Measurements from ENCODE around the gene BIN2.

Gene BIN2

GRCh38 chr12:51330186-51330585 lies 6.2 kb upstream of the BIN2 start:
- H3K4me3 ChIP-seq (ENCODE audit: low read depth in 1 of 2, low read length in 2 of 2): no peak overlapping the region
- H3K36me3 ChIP-seq (ENCODE audit: control insufficient read depth in 1 of 2, insufficient read depth in 2 of 2, low read length in 2 of 2): no peaks in the 10 kb centered on the region
- no peak overlapping the region for H3K27ac ChIP-seq (ENCODE audit: low read depth, low read length)
- H3K9me3 ChIP-seq (ENCODE audit: control insufficient read depth in 1 of 2, low read length in 2 of 2): no peaks in the 10 kb centered on the region
- H3K9ac ChIP-seq (ENCODE audit: low read depth in 1 of 2, low read length in 2 of 2): no peak overlapping the region
- H3K4me1 ChIP-seq (ENCODE audit: control insufficient read depth in 1 of 2, insufficient read depth in 2 of 2, low read length in 2 of 2): peaks cover 6 to 8% of the 10 kb centered on the region in 2 donors
- H3K27me3 ChIP-seq (ENCODE audit: control insufficient read depth in 1 of 2, insufficient read depth in 2 of 2, low read length in 2 of 2): no peaks in the 10 kb centered on the region

- H3K36me3 ChIP-seq (ENCODE audit: control insufficient read depth in 1 of 2, insufficient read depth in 2 of 2, low read length in 2 of 2): no peaks in the 10 kb centered on the region
- H3K9me3 ChIP-seq (ENCODE audit: control insufficient read depth in 1 of 2, low read length in 2 of 2): no peaks in the 10 kb centered on the region
- H3K9ac ChIP-seq (ENCODE audit: low read depth in 1 of 2, low read length in 2 of 2): no peak overlapping the region
- peaks cover 6 to 8% of the 10 kb centered on the region in 2 donors for H3K4me1 ChIP-seq (ENCODE audit: control insufficient read depth in 1 of 2, insufficient read depth in 2 of 2, low read length in 2 of 2)
- H3K4me3 ChIP-seq (ENCODE audit: low read depth in 1 of 2, low read length in 2 of 2): no peak overlapping the region
- H3K27ac ChIP-seq (ENCODE audit: low read depth, low read length): no peak overlapping the region
- no peaks in the 10 kb centered on the region for H3K27me3 ChIP-seq (ENCODE audit: control insufficient read depth in 1 of 2, insufficient read depth in 2 of 2, low read length in 2 of 2)
Observed at GRCh38 chr12:51329742-51330141, 5.8 kb upstream of the BIN2 start.

GRCh38 chr12:51328587-51328986 lies 4.6 kb upstream of the BIN2 start:
- H3K4me1 ChIP-seq (ENCODE audit: control insufficient read depth in 1 of 2, insufficient read depth in 2 of 2, low read length in 2 of 2): peaks cover 8 to 10% of the 10 kb centered on the region in 2 donors
- H3K9me3 ChIP-seq (ENCODE audit: control insufficient read depth in 1 of 2, low read length in 2 of 2): no peaks in the 10 kb centered on the region
- H3K27me3 ChIP-seq (ENCODE audit: control insufficient read depth in 1 of 2, insufficient read depth in 2 of 2, low read length in 2 of 2): no peaks in the 10 kb centered on the region
- H3K9ac ChIP-seq (ENCODE audit: low read depth in 1 of 2, low read length in 2 of 2): no peak overlapping the region
- H3K4me3 ChIP-seq (ENCODE audit: low read depth in 1 of 2, low read length in 2 of 2): no peak overlapping the region
- no peak overlapping the region for H3K27ac ChIP-seq (ENCODE audit: low read depth, low read length)
- no peaks in the 10 kb centered on the region for H3K36me3 ChIP-seq (ENCODE audit: control insufficient read depth in 1 of 2, insufficient read depth in 2 of 2, low read length in 2 of 2)

- H3K4me1 ChIP-seq (ENCODE audit: control insufficient read depth in 1 of 2, insufficient read depth in 2 of 2, low read length in 2 of 2): peaks cover 8 to 10% of the 10 kb centered on the region in 2 donors
- H3K9me3 ChIP-seq (ENCODE audit: control insufficient read depth in 1 of 2, low read length in 2 of 2): no peaks in the 10 kb centered on the region
- no peak overlapping the region for H3K4me3 ChIP-seq (ENCODE audit: low read depth in 1 of 2, low read length in 2 of 2)
- H3K27me3 ChIP-seq (ENCODE audit: control insufficient read depth in 1 of 2, insufficient read depth in 2 of 2, low read length in 2 of 2): no peaks in the 10 kb centered on the region
- no peak overlapping the region for H3K27ac ChIP-seq (ENCODE audit: low read depth, low read length)
- peak overlapping the region in 1 of 2 donors; percentile 14 for H3K9ac ChIP-seq (ENCODE audit: low read depth in 1 of 2, low read length in 2 of 2)
- no peaks in the 10 kb centered on the region for H3K36me3 ChIP-seq (ENCODE audit: control insufficient read depth in 1 of 2, insufficient read depth in 2 of 2, low read length in 2 of 2)
Observed at GRCh38 chr12:51326698-51327439, 2.9 kb upstream of the BIN2 start.

GRCh38 chr12:51324953-51325352 lies 979 bp upstream of the BIN2 start:
- H3K4me3 ChIP-seq (ENCODE audit: low read depth in 1 of 2, low read length in 2 of 2): no peak overlapping the region
- no peaks in the 10 kb centered on the region for H3K27me3 ChIP-seq (ENCODE audit: control insufficient read depth in 1 of 2, insufficient read depth in 2 of 2, low read length in 2 of 2)
- peaks cover 8 to 13% of the 10 kb centered on the region in 2 donors for H3K4me1 ChIP-seq (ENCODE audit: control insufficient read depth in 1 of 2, insufficient read depth in 2 of 2, low read length in 2 of 2)
- H3K36me3 ChIP-seq (ENCODE audit: control insufficient read depth in 1 of 2, insufficient read depth in 2 of 2, low read length in 2 of 2): no peaks in the 10 kb centered on the region
- H3K9me3 ChIP-seq (ENCODE audit: control insufficient read depth in 1 of 2, low read length in 2 of 2): no peaks in the 10 kb centered on the region
- H3K9ac ChIP-seq (ENCODE audit: low read depth in 1 of 2, low read length in 2 of 2): no peak overlapping the region
- H3K27ac ChIP-seq (ENCODE audit: low read depth, low read length): no peak overlapping the region

GRCh38 chr12:51323317-51323960 lies 535 bp downstream of the BIN2 start:
- Histone ChIP-seq H3K9ac (ENCODE audit: low read depth in 1 of 2, low read length in 2 of 2) (peak overlapping the region; percentile 31 to 58), H3K27ac (ENCODE audit: low read depth, low read length) (peak overlapping the region; percentile 63), H3K4me3 (ENCODE audit: low read depth in 1 of 2, low read length in 2 of 2) (peak overlapping the region; percentile 60 to 66), H3K27me3 (ENCODE audit: control insufficient read depth in 1 of 2, insufficient read depth in 2 of 2, low read length in 2 of 2) (no peaks in the 10 kb centered on the region), H3K4me1 (ENCODE audit: control insufficient read depth in 1 of 2, insufficient read depth in 2 of 2, low read length in 2 of 2) (peaks cover 14 to 23% of the 10 kb centered on the region in 2 donors), H3K9me3 (ENCODE audit: control insufficient read depth in 1 of 2, low read length in 2 of 2) (no peaks in the 10 kb centered on the region), H3K36me3 (ENCODE audit: control insufficient read depth in 1 of 2, insufficient read depth in 2 of 2, low read length in 2 of 2) (no peaks in the 10 kb centered on the region)

- Histone ChIP-seq H3K9ac (ENCODE audit: low read depth in 1 of 2, low read length in 2 of 2) (peak overlapping the region in 1 of 2 donors; percentile 31), H3K4me3 (ENCODE audit: low read depth in 1 of 2, low read length in 2 of 2) (peak overlapping the region; percentile 60 to 66), H3K27me3 (ENCODE audit: control insufficient read depth in 1 of 2, insufficient read depth in 2 of 2, low read length in 2 of 2) (no peaks in the 10 kb centered on the region), H3K27ac (ENCODE audit: low read depth, low read length) (no peak overlapping the region), H3K9me3 (ENCODE audit: control insufficient read depth in 1 of 2, low read length in 2 of 2) (no peaks in the 10 kb centered on the region), H3K36me3 (ENCODE audit: control insufficient read depth in 1 of 2, insufficient read depth in 2 of 2, low read length in 2 of 2) (no peaks in the 10 kb centered on the region), H3K4me1 (ENCODE audit: control insufficient read depth in 1 of 2, insufficient read depth in 2 of 2, low read length in 2 of 2) (peaks cover 15 to 23% of the 10 kb centered on the region in 2 donors)
Observed at GRCh38 chr12:51322452-51322851, 1.5 kb downstream of the BIN2 start.

GRCh38 chr12:51321882-51322281 lies 2.1 kb downstream of the BIN2 start:
- Histone ChIP-seq H3K27me3 (ENCODE audit: control insufficient read depth in 1 of 2, insufficient read depth in 2 of 2, low read length in 2 of 2) (no peaks in the 10 kb centered on the region), H3K36me3 (ENCODE audit: control insufficient read depth in 1 of 2, insufficient read depth in 2 of 2, low read length in 2 of 2) (no peaks in the 10 kb centered on the region), H3K27ac (ENCODE audit: low read depth, low read length) (no peak overlapping the region), H3K9ac (ENCODE audit: low read depth in 1 of 2, low read length in 2 of 2) (no peak overlapping the region), H3K4me1 (ENCODE audit: control insufficient read depth in 1 of 2, insufficient read depth in 2 of 2, low read length in 2 of 2) (peaks cover 15 to 23% of the 10 kb centered on the region in 2 donors), H3K9me3 (ENCODE audit: control insufficient read depth in 1 of 2, low read length in 2 of 2) (no peaks in the 10 kb centered on the region), H3K4me3 (ENCODE audit: low read depth in 1 of 2, low read length in 2 of 2) (no peak overlapping the region)

GRCh38 chr12:51320695-51321320 lies 3.2 kb downstream of the BIN2 start:
- Histone ChIP-seq H3K27me3 (ENCODE audit: control insufficient read depth in 1 of 2, insufficient read depth in 2 of 2, low read length in 2 of 2) (no peaks in the 10 kb centered on the region), H3K9me3 (ENCODE audit: control insufficient read depth in 1 of 2, low read length in 2 of 2) (no peaks in the 10 kb centered on the region), H3K9ac (ENCODE audit: low read depth in 1 of 2, low read length in 2 of 2) (no peak overlapping the region), H3K4me3 (ENCODE audit: low read depth in 1 of 2, low read length in 2 of 2) (peak overlapping the region in 1 of 2 donors; percentile 23), H3K4me1 (ENCODE audit: control insufficient read depth in 1 of 2, insufficient read depth in 2 of 2, low read length in 2 of 2) (peaks cover 7 to 17% of the 10 kb centered on the region in 2 donors), H3K27ac (ENCODE audit: low read depth, low read length) (no peak overlapping the region), H3K36me3 (ENCODE audit: control insufficient read depth in 1 of 2, insufficient read depth in 2 of 2, low read length in 2 of 2) (no peaks in the 10 kb centered on the region)

GRCh38 chr12:51320311-51320694 lies 3.7 kb downstream of the BIN2 start:
- Histone ChIP-seq H3K4me3 (ENCODE audit: low read depth in 1 of 2, low read length in 2 of 2) (no peak overlapping the region), H3K4me1 (ENCODE audit: control insufficient read depth in 1 of 2, insufficient read depth in 2 of 2, low read length in 2 of 2) (peaks cover 7 to 17% of the 10 kb centered on the region in 2 donors), H3K9me3 (ENCODE audit: control insufficient read depth in 1 of 2, low read length in 2 of 2) (no peaks in the 10 kb centered on the region), H3K27ac (ENCODE audit: low read depth, low read length) (no peak overlapping the region), H3K9ac (ENCODE audit: low read depth in 1 of 2, low read length in 2 of 2) (no peak overlapping the region), H3K36me3 (ENCODE audit: control insufficient read depth in 1 of 2, insufficient read depth in 2 of 2, low read length in 2 of 2) (no peaks in the 10 kb centered on the region), H3K27me3 (ENCODE audit: control insufficient read depth in 1 of 2, insufficient read depth in 2 of 2, low read length in 2 of 2) (no peaks in the 10 kb centered on the region)
